ENCODE results near the gene EEF1B2.
"Not testable (repeated sequence)": the region's sequence is repeated elsewhere in the genome, so short reads cannot be mapped to it uniquely, and the experiment has no call there.

Gene EEF1B2

GRCh38 chr2:206190689-206191088 lies 31.0 kb downstream of the EEF1B2 start:
- DNase-seq (ENCODE audit: low spot score in 2 of 2) (no peak), ATAC-seq (no peak)
- Mint-ChIP-seq H3K4me3 (no peak overlapping the region), H3K4me1 (no peaks in the 10 kb centered on the region), H3K36me3 (no peaks in the 10 kb centered on the region), H3K9me3 (no peaks in the 10 kb centered on the region), H3K27ac (no peak overlapping the region)

- no peaks in the 10 kb centered on the region for H3K36me3 Mint-ChIP-seq
- H3K4me3 Mint-ChIP-seq = no peak overlapping the region
- ATAC-seq = no peak
- no peak for DNase-seq (ENCODE audit: low spot score in 2 of 2)
- H3K9me3 Mint-ChIP-seq = no peaks in the 10 kb centered on the region
- H3K4me1 Mint-ChIP-seq = no peaks in the 10 kb centered on the region
- no peak overlapping the region for H3K27ac Mint-ChIP-seq
Observed at GRCh38 chr2:206192157-206192556, 32.5 kb downstream of the EEF1B2 start.

GRCh38 chr2:206193671-206194357 lies 34.1 kb downstream of the EEF1B2 start:
- no peak for ATAC-seq
- Mint-ChIP-seq H3K4me3 (no peak overlapping the region), H3K9me3 (no peaks in the 10 kb centered on the region), H3K4me1 (no peaks in the 10 kb centered on the region), H3K27ac (no peak overlapping the region), H3K36me3 (no peaks in the 10 kb centered on the region)
- DNase-seq (ENCODE audit: low spot score in 2 of 2) = no peak

GRCh38 chr2:206198677-206199076 lies 39.0 kb downstream of the EEF1B2 start:
- Mint-ChIP-seq H3K4me1 (no peaks in the 10 kb centered on the region), H3K27ac (no peak overlapping the region), H3K9me3 (no peaks in the 10 kb centered on the region), H3K4me3 (no peak overlapping the region), H3K36me3 (no peaks in the 10 kb centered on the region)
- DNase-seq (ENCODE audit: low spot score in 2 of 2) = no peak
- no peak for ATAC-seq

- H3K27ac Mint-ChIP-seq = no peak overlapping the region
- ATAC-seq = no peak
- DNase-seq (ENCODE audit: low spot score in 2 of 2) = no peak
- no peaks in the 10 kb centered on the region for H3K4me1 Mint-ChIP-seq
- H3K4me3 Mint-ChIP-seq = no peak overlapping the region
- H3K9me3 Mint-ChIP-seq = no peaks in the 10 kb centered on the region
- no peaks in the 10 kb centered on the region for H3K36me3 Mint-ChIP-seq
Observed at GRCh38 chr2:206201075-206201848, 41.6 kb downstream of the EEF1B2 start.

GRCh38 chr2:206202446-206202845 lies 42.8 kb downstream of the EEF1B2 start:
- Mint-ChIP-seq H3K27ac (no peak overlapping the region), H3K4me1 (no peaks in the 10 kb centered on the region), H3K36me3 (no peaks in the 10 kb centered on the region), H3K4me3 (no peak overlapping the region), H3K9me3 (no peaks in the 10 kb centered on the region)
- ATAC-seq (no peak), DNase-seq (ENCODE audit: low spot score in 2 of 2) (no peak)

- no peak for ATAC-seq
- Mint-ChIP-seq H3K27ac (no peak overlapping the region), H3K4me1 (no peaks in the 10 kb centered on the region), H3K9me3 (no peaks in the 10 kb centered on the region), H3K4me3 (no peak overlapping the region), H3K36me3 (no peaks in the 10 kb centered on the region)
- DNase-seq (ENCODE audit: low spot score in 2 of 2) = no peak
Observed at GRCh38 chr2:206203331-206203730, 43.6 kb downstream of the EEF1B2 start.

GRCh38 chr2:206204710-206205109 lies 45.0 kb downstream of the EEF1B2 start:
- no peak for DNase-seq (ENCODE audit: low spot score in 2 of 2)
- Mint-ChIP-seq H3K4me1 (no peaks in the 10 kb centered on the region), H3K36me3 (no peaks in the 10 kb centered on the region), H3K9me3 (no peaks in the 10 kb centered on the region), H3K27ac (no peak overlapping the region), H3K4me3 (no peak overlapping the region)
- no peak for ATAC-seq

- not testable (repeated sequence) for H3K4me1 Mint-ChIP-seq; H3K36me3 Mint-ChIP-seq; ATAC-seq; H3K9me3 Mint-ChIP-seq; H3K27ac Mint-ChIP-seq; DNase-seq (ENCODE audit: low spot score in 2 of 2); H3K4me3 Mint-ChIP-seq
Observed at GRCh38 chr2:206207316-206207715, 47.6 kb downstream of the EEF1B2 start.

GRCh38 chr2:206208900-206209299 lies 49.2 kb downstream of the EEF1B2 start:
- no peak overlapping the region for H3K4me3 Mint-ChIP-seq
- ATAC-seq (no peak), DNase-seq (ENCODE audit: low spot score in 2 of 2) (no peak)
- no peaks in the 10 kb centered on the region for H3K9me3 Mint-ChIP-seq
- no peaks in the 10 kb centered on the region for H3K4me1 Mint-ChIP-seq
- H3K36me3 Mint-ChIP-seq = no peaks in the 10 kb centered on the region
- no peak overlapping the region for H3K27ac Mint-ChIP-seq

GRCh38 chr2:206211657-206212255 lies 52.1 kb downstream of the EEF1B2 start:
- no peaks in the 10 kb centered on the region for H3K4me1 Mint-ChIP-seq
- ATAC-seq (no peak), DNase-seq (ENCODE audit: low spot score in 2 of 2) (no peak)
- H3K36me3 Mint-ChIP-seq = no peaks in the 10 kb centered on the region
- no peak overlapping the region for H3K27ac Mint-ChIP-seq
- no peak overlapping the region for H3K4me3 Mint-ChIP-seq
- H3K9me3 Mint-ChIP-seq = no peaks in the 10 kb centered on the region

Data from stimulated activated effector memory CD8-positive, alpha-beta T cell treated with anti-CD3 and anti-CD28 coated beads, Interleukin-12 subunit alpha, Interleukin-12 subunit beta, amount 100 ng/mL, for 72 hours (primary cell).